K562 (cell line): Measurements from ENCODE around the gene NFIL3. TPM values are rescaled to one million over a fixed set of nuclear protein-coding genes. Genes with fewer than 3 reads are reported as not detected.

ENCODE experiments used
- ARID4B ChIP-seq: sonication (generic); formaldehyde crosslinking; IDR thresholded peaks from 2 replicates; pipeline ENCODE4 v1.8.0; 2022; ENCODE audit warnings: mild to moderate bottlenecking, missing genetic modification reagents
- CHCHD3 ChIP-seq: fragments of 250-450 bp; sonication (Bioruptor Pico); IDR thresholded peaks from 2 replicates; pipeline ENCODE4 v2.1.2; 2022; ENCODE audit warnings: mild to moderate bottlenecking
- CUX1 ChIP-seq: fragments of 200-800 bp; sonication (Bioruptor generic); IDR thresholded peaks from 2 replicates; pipeline ENCODE4 v1.6.1; 2016; ENCODE audit warnings: missing genetic modification characterization, missing compliant biosample characterization
- DIDO1 ChIP-seq: fragments of 450-650 bp; IDR thresholded peaks from 2 replicates; pipeline ENCODE4 v1.6.1; 2016; ENCODE audit warnings: low read depth, missing biosample characterization, missing genetic modification characterization
- GTF2A2 ChIP-seq: IDR thresholded peaks from 2 replicates; pipeline ENCODE4 v1.6.1; 2016; ENCODE audit warnings: mild to moderate bottlenecking, missing genetic modification characterization, missing compliant biosample characterization
- L3MBTL2 ChIP-seq: fragments of 450-650 bp; IDR thresholded peaks from 2 replicates; pipeline ENCODE4 v1.6.1; 2016; ENCODE audit warnings: mild to moderate bottlenecking, moderate library complexity
- NELFE ChIP-seq: IDR thresholded peaks from 2 replicates; pipeline ENCODE4 v1.6.1; 2011; ENCODE audit warnings: mild to moderate bottlenecking; ENCODE audit not compliant: insufficient read depth, insufficient read length
- POLR2A ChIP-seq: fragments of 450-650 bp; conservative IDR thresholded peaks from 2 replicates; pipeline ENCODE4 v1.6.1; 2016
- PRMT5 ChIP-seq: sonication (generic); formaldehyde crosslinking; IDR thresholded peaks from 2 replicates; pipeline ENCODE4 v1.5.0; 2020; ENCODE audit warnings: missing genetic modification reagents
- SP1 ChIP-seq: sonication (generic); formaldehyde crosslinking; IDR thresholded peaks from 2 replicates; pipeline ENCODE4 v1.8.1; 2022; ENCODE audit warnings: mild to moderate bottlenecking, missing genetic modification reagents
- TAF1 ChIP-seq: IDR thresholded peaks from 2 replicates; pipeline ENCODE4 v1.6.1; 2011; ENCODE audit warnings: mild to moderate bottlenecking, low read length, moderate library complexity; ENCODE audit not compliant: insufficient read depth, control insufficient read depth, severe bottlenecking; ENCODE audit errors: extremely low read depth
- ZNF212 ChIP-seq: fragments of 450-650 bp; formaldehyde crosslinking; IDR thresholded peaks from 2 replicates; pipeline ENCODE4 v1.4.0; 2020; ENCODE audit warnings: mild to moderate bottlenecking
- polyA plus RNA-seq, 8 experiments: library from polyadenylated mRNA; depleted of rRNA in 4 of 8; stranded (reverse) in 5 of 8; unstranded in 3 of 8; fragments of >200 nt; fragmentation: Nextera tagmentation in 2 of 8; fragmentation: Illumina TruSeq in 1 of 8; extraction: Ambion mirVana in 2 of 8; extraction: Trizol in 1 of 8; gene quantifications; 2 replicates each; pipeline versions ENCODE4 v1.2.1 to v1.2.3, GENCODE V29; 2011 to 2014; ENCODE audit warnings: inconsistent platforms in 1 of 8, missing spikeins in 1 of 8
- total RNA-seq, 7 experiments: library from RNA; depleted of rRNA in 6 of 7; stranded (reverse); fragments of >200 nt in 6 of 7; fragmentation: Illumina TruSeq in 2 of 7; extraction: Trizol in 2 of 7; gene quantifications; 2 replicates each; pipeline versions ENCODE4 v1.2.1 to v1.2.3, GENCODE V29; 2011 to 2021; ENCODE audit warnings: low replicate concordance in 1 of 7
- TF ChIP-seq, protein P1 (sequence below): fragments of 450-650 bp; IDR thresholded peaks from 2 replicates; pipeline ENCODE4 v1.7.0; 2016; ENCODE audit warnings: borderline replicate concordance
- TF ChIP-seq, protein P2 (sequence below): fragments of 250-450 bp; sonication (Bioruptor Pico); IDR thresholded peaks from 2 replicates; pipeline ENCODE4 v1.5.0; 2021

Gene NFIL3
- total and polyA plus RNA-seq, 9 of the 15 experiments (the other 6 are each of a cell fraction or from before 2014, with no cell fraction given), result 3.2 to 16.1 (median 9.3) TPM

DNA sequence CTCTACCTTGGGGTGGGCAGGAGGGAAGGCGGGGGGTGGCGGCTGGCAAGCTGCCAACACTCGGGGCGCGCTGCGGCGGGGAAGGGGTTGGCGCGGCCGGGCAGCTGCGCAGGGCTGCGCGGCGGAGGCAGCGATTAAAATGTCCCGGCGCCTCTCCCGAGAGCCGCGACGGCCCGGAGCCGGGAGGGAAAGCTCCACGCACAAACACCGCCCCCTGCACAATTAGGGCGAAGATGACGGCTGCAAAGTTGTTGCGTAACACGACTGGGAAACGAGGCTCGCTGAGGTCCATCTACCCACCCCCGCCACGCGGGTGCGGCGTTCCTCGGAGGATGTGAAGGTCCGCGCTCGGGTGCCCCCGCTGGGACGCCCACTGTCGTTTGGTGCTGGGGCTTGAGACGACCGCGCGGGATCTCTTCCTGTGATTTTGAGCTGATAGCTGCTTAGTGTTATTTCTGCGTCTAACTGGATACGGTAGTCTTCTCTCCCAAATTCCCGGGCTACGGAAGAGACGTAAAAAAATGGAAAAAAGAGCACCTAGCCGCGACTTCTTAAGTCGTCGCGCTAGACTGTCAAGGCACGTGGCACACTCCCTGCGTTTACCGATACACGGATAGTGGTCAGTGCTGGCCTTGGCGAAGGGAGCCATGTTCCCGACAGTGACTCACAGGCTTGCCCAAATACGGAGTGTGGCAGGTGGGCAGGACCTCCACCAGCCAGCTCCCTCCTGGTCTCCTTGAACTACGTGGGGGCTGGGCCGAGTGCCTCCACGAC lies 958 bp upstream of the NFIL3 start (continued):
- TF ChIP-seq, protein P1, sequence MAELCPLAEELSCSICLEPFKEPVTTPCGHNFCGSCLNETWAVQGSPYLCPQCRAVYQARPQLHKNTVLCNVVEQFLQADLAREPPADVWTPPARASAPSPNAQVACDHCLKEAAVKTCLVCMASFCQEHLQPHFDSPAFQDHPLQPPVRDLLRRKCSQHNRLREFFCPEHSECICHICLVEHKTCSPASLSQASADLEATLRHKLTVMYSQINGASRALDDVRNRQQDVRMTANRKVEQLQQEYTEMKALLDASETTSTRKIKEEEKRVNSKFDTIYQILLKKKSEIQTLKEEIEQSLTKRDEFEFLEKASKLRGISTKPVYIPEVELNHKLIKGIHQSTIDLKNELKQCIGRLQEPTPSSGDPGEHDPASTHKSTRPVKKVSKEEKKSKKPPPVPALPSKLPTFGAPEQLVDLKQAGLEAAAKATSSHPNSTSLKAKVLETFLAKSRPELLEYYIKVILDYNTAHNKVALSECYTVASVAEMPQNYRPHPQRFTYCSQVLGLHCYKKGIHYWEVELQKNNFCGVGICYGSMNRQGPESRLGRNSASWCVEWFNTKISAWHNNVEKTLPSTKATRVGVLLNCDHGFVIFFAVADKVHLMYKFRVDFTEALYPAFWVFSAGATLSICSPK, result no peak
- TF ChIP-seq NELFE, result no peak
- 0 out of 2 replicates have a peak, but pooled peaks have one; percentile 39 for TF ChIP-seq POLR2A
- no peak for TF ChIP-seq PRMT5 (CRISPR knock-in tag)
- TF ChIP-seq, protein P2, sequence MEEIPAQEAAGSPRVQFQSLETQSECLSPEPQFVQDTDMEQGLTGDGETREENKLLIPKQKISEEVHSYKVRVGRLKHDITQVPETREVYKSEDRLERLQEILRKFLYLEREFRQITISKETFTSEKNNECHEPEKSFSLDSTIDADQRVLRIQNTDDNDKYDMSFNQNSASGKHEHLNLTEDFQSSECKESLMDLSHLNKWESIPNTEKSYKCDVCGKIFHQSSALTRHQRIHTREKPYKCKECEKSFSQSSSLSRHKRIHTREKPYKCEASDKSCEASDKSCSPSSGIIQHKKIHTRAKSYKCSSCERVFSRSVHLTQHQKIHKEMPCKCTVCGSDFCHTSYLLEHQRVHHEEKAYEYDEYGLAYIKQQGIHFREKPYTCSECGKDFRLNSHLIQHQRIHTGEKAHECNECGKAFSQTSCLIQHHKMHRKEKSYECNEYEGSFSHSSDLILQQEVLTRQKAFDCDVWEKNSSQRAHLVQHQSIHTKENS, result no peak
- peak; percentile 98 for TF ChIP-seq L3MBTL2
- no peak for TF ChIP-seq ZNF212
- no peak for TF ChIP-seq CHCHD3 (CRISPR knock-in tag)
- TF ChIP-seq GTF2A2, result no peak
- TF ChIP-seq SP1, result peak; percentile 24; the same call in 1 of the 2 replicates
- TF ChIP-seq ARID4B (CRISPR knock-in tag), result peak; percentile 35
- TF ChIP-seq CUX1, result no peak
- no peak for TF ChIP-seq DIDO1 (tag)
- TF ChIP-seq TAF1, result no peak
